HepG2 (cell line): ENCODE measurements around the gene COL9A3. TPM values are rescaled to one million over a fixed set of nuclear protein-coding genes. Genes with fewer than 3 reads are reported as not detected.

Source experiments
- ATAC-seq: fragments of 200-7000 bp; cut with Tn5 transposase; 3 replicates; pipeline ENCODE4 v1.9.1; 2020; ENCODE audit warnings: mild to moderate bottlenecking, moderate library complexity
- BruUV-seq: library from RNA; stranded (reverse); fragments of 400-500 nt; replicated peaks from 2 replicates; lab custom pipeline; 2021; lab: Mats Ljungman, UMichigan
- CTCF ChIA-PET: fragments of 300-600 bp; formaldehyde crosslinking; extraction: SDS; loops from one replicate; lab custom pipeline; 2021; ENCODE audit warnings: low total read pairs, inconsistent platforms, low intra/inter-chr PET ratio; lab: Yijun Ruan, JAX
- POLR2A ChIA-PET: fragments of 350-600 bp; sonication (Branson Sonifier 250); formaldehyde crosslinking; loops from one replicate; lab custom pipeline; 2020; ENCODE audit warnings: antibody characterized with exemption, inconsistent platforms; lab: Yijun Ruan, JAX
- DNase-seq: peaks from one replicate; pipeline ENCODE4 v3.0.0-alpha.2; 2015; ENCODE audit warnings: low spot score
- FAIRE-seq: peaks from 3 replicates; lab custom pipeline; 2011; peaks lifted over from hg19 to GRCh38; lab: Jason Lieb, UNC
- H2AFZ ChIP-seq: one replicate; pipeline ENCODE4 v1.6.1; 2011; ENCODE audit warnings: low read length, inconsistent platforms
- H3K27ac ChIP-seq: fragments of 300-600 bp; 3 replicates; pipeline ENCODE4 v1.8.0; 2011; ENCODE audit warnings: mixed run types, mild to moderate bottlenecking, mixed read lengths, low read length, inconsistent platforms; ENCODE audit not compliant: insufficient read depth; ENCODE audit errors: extremely low read length
- H3K27me3 ChIP-seq, 2 experiments: fragments of 200-600 bp in 1 of 2; 2 replicates in 1 of 2; 3 replicates in 1 of 2; pipeline versions ENCODE4 v1.6.0 to v1.8.0; 2011; ENCODE audit warnings: low read length in 2 of 2, mild to moderate bottlenecking in 2 of 2, moderate library complexity in 2 of 2, inconsistent platforms in 1 of 2; ENCODE audit not compliant: insufficient read depth in 2 of 2, control insufficient read depth in 1 of 2
- H3K36me3 ChIP-seq, 2 experiments: fragments of 200-600 bp in 1 of 2; replicated peaks in 1 of 2; 2 replicates in 1 of 2; 3 replicates in 1 of 2; pipeline versions ENCODE4 v1.5.1 to v1.8.0; 2011; ENCODE audit warnings: low read length in 2 of 2, inconsistent platforms in 1 of 2; ENCODE audit not compliant: insufficient read depth in 2 of 2, control insufficient read depth in 1 of 2
- H3K4me1 ChIP-seq: 2 replicates; pipeline ENCODE4 v1.5.1; 2012; ENCODE audit warnings: low read length, inconsistent platforms; ENCODE audit not compliant: insufficient read depth
- H3K4me2 ChIP-seq: 2 replicates; pipeline ENCODE4 v1.6.0; 2011; ENCODE audit warnings: low read depth, low read length, inconsistent platforms
- H3K4me3 ChIP-seq, 3 experiments: fragments of 200-600 bp in 1 of 3; sonication (generic), shearing (Covaris generic) in 1 of 3; replicated peaks in 1 of 3; 2 replicates each; pipeline ENCODE4 v1.5.1; 2011 to 2016; ENCODE audit warnings: low read length in 3 of 3, inconsistent platforms in 2 of 3, low read depth in 2 of 3, mild to moderate bottlenecking in 2 of 3, control low read depth in 1 of 3, mixed read lengths in 1 of 3; ENCODE audit not compliant: insufficient read depth in 1 of 3
- H3K79me2 ChIP-seq: one replicate; pipeline ENCODE4 v1.6.1; 2011; ENCODE audit warnings: low read length, inconsistent platforms; ENCODE audit not compliant: insufficient read depth
- H3K9ac ChIP-seq: 2 replicates; pipeline ENCODE4 v1.6.0; 2011; ENCODE audit warnings: mild to moderate bottlenecking, low read depth, low read length, inconsistent platforms; ENCODE audit not compliant: insufficient read depth
- H3K9me3 ChIP-seq: 2 replicates; pipeline ENCODE4 v1.5.1; 2012; ENCODE audit warnings: mild to moderate bottlenecking, low read length
- H4K20me1 ChIP-seq: 2 replicates; pipeline ENCODE4 v1.6.0; 2011; ENCODE audit warnings: inconsistent platforms, mild to moderate bottlenecking, low read length, moderate library complexity; ENCODE audit not compliant: insufficient read depth
- AKAP8 ChIP-seq: sonication (generic); formaldehyde crosslinking; IDR thresholded peaks from 2 replicates; pipeline ENCODE4 v1.5.1; 2020; ENCODE audit warnings: mild to moderate bottlenecking, missing genetic modification reagents
- CBX5 ChIP-seq: sonication (generic); formaldehyde crosslinking; IDR thresholded peaks from 2 replicates; pipeline ENCODE4 v1.4.0; 2020; ENCODE audit warnings: missing genetic modification reagents, borderline replicate concordance
- CENPT ChIP-seq: sonication (generic); formaldehyde crosslinking; IDR thresholded peaks from 2 replicates; pipeline ENCODE4 v1.8.0; 2022; ENCODE audit warnings: low read depth, mild to moderate bottlenecking, moderate library complexity, missing genetic modification reagents
- JDP2 ChIP-seq: sonication (generic); formaldehyde crosslinking; IDR thresholded peaks from 2 replicates; pipeline ENCODE4 v1.8.1; 2022; ENCODE audit warnings: missing genetic modification reagents, borderline replicate concordance
- KDM1A ChIP-seq: IDR thresholded peaks from 2 replicates; pipeline ENCODE4 v1.6.1; 2016; ENCODE audit warnings: missing compliant biosample characterization
- KDM2A ChIP-seq: sonication (generic); formaldehyde crosslinking; IDR thresholded peaks from 2 replicates; pipeline ENCODE4 v1.4.0; 2020; ENCODE audit warnings: low read depth, missing genetic modification reagents, borderline replicate concordance
- NCOA1 ChIP-seq: sonication (generic); formaldehyde crosslinking; IDR thresholded peaks from 2 replicates; pipeline ENCODE4 v1.9.0; 2021; ENCODE audit warnings: missing genetic modification reagents
- POLR2AphosphoS2 ChIP-seq: IDR thresholded peaks from 2 replicates; pipeline ENCODE4 v1.6.1; 2011; ENCODE audit warnings: low read depth, low read length, improper control_type of control experiment
- POLR2G ChIP-seq: fragments of 200-400 bp; formaldehyde crosslinking; IDR thresholded peaks from 2 replicates; pipeline ENCODE4 v1.6.1; 2018; ENCODE audit warnings: mild to moderate bottlenecking, low read depth, low read length, moderate library complexity
- SIX1 ChIP-seq: sonication (generic); formaldehyde crosslinking; IDR thresholded peaks from 2 replicates; pipeline ENCODE4 v1.4.0; 2020; ENCODE audit warnings: missing genetic modification reagents, borderline replicate concordance
- TBX3 ChIP-seq: fragments of 450-650 bp; IDR thresholded peaks from 2 replicates; pipeline ENCODE4 v1.6.1; 2017; ENCODE audit warnings: antibody characterized with exemption, mild to moderate bottlenecking, inconsistent platforms, borderline replicate concordance
- U2AF1 ChIP-seq: fragments of 200-400 bp; formaldehyde crosslinking; optimal IDR thresholded peaks from 2 replicates; pipeline ENCODE3; 2017; ENCODE audit warnings: mild to moderate bottlenecking, low read depth, low read length
- ZBTB40 ChIP-seq, 2 experiments: fragments of 450-650 bp in 1 of 2; sonication (generic) in 1 of 2; formaldehyde crosslinking in 1 of 2; IDR thresholded peaks; 2 replicates each; pipeline versions ENCODE4 v1.6.1 to v1.8.0; 2016 to 2022; ENCODE audit warnings: antibody characterized with exemption in 1 of 2, mild to moderate bottlenecking in 1 of 2, missing genetic modification reagents in 1 of 2
- ZNF263 ChIP-seq: sonication (generic); formaldehyde crosslinking; IDR thresholded peaks from 2 replicates; pipeline ENCODE4 v1.4.0; 2020; ENCODE audit warnings: missing genetic modification reagents
- ZNF331 ChIP-seq: sonication (generic); formaldehyde crosslinking; IDR thresholded peaks from 2 replicates; pipeline ENCODE4 v1.4.0; 2020; ENCODE audit warnings: missing genetic modification reagents
- ZNF44 ChIP-seq: sonication (generic); formaldehyde crosslinking; IDR thresholded peaks from 2 replicates; pipeline ENCODE4 v1.5.1; 2020; ENCODE audit warnings: mild to moderate bottlenecking, missing genetic modification reagents
- WGBS: methylation state at CpG from one replicate; pipeline ENCODE4 v1.1.6; 2017; ENCODE audit warnings: low lambda C conversion rate; 5-methylcytosine and 5-hydroxymethylcytosine counted together
- in situ Hi-C: cut with HindIII; loops from 2 replicates; pipeline ENCODE4 v1.10.0; 2017; ENCODE audit warnings: low pct_unique_long_range_greater_than_20kb; ENCODE audit not compliant: extremely low pct_ligation_motif_present
- intact Hi-C: fragments of 100-400 bp; cut with micrococcal nuclease; formaldehyde crosslinking; loops from one replicate; pipeline ENCODE4 v1.10.0; 2022; ENCODE audit not compliant: unreplicated experiment
- polyA plus RNA-seq, 8 experiments: library from polyadenylated mRNA; depleted of rRNA in 3 of 8; stranded (reverse) in 7 of 8; unstranded in 1 of 8; fragments of >200 nt; fragmentation: Illumina TruSeq in 4 of 8; extraction: Trizol in 4 of 8; gene quantifications; 2 replicates each; pipeline versions ENCODE4 v1.2.1 to v1.2.3, GENCODE V29; 2011 to 2016; ENCODE audit warnings: low read depth in 4 of 8, missing spikeins in 1 of 8, mixed read lengths in 1 of 8; ENCODE audit not compliant: insufficient read depth in 1 of 8
- total RNA-seq, 5 experiments: library from RNA; depleted of rRNA; stranded (reverse); fragments of >200 nt; fragmentation: Illumina TruSeq; extraction: Trizol; gene quantifications; 2 replicates each; pipeline ENCODE4 v1.2.3, GENCODE V29; 2016; ENCODE audit warnings: low read depth in 1 of 5

The COL9A3 gene
- total and polyA plus RNA-seq, 2 of the 13 experiments (the other 11 are each of a cell fraction or from before 2014, with no cell fraction given) = 155 to 204 TPM

GRCh38 chr20:62887860-62888239 is 71.0 kb downstream of the COL9A3 start:
- peaks cover 40 to 58% of the 10 kb centered on the region in 2 experiments for H3K36me3 ChIP-seq
- 89% methylated on average over 7 of the region's 7 CpGs for WGBS
- intact Hi-C loops (no loop called here), in situ Hi-C loops (no loop called here)
- no TSS peak for BruUV-seq
- H3K27me3 ChIP-seq = no peaks in the 10 kb centered on the region
- no peak overlapping the region for H3K4me2 ChIP-seq
- H4K20me1 ChIP-seq = no peaks in the 10 kb centered on the region
- H2AFZ ChIP-seq = no peak overlapping the region
- no peak overlapping the region for H3K27ac ChIP-seq
- no peak for FAIRE-seq
- no peak overlapping the region for H3K4me3 ChIP-seq
- ChIA-PET POLR2A (interaction anchor here (0.7 to 2.7 kb wide), 5 partner anchors 11 to 67 kb away, joined by 3 to 8 read pairs (median 6); partner anchors contain the start of gene TCFL5), CTCF (no interaction called here)
- no peak; the same call in 1 of the 3 replicates for ATAC-seq
- no peaks in the 10 kb centered on the region for H3K9me3 ChIP-seq
- DNase-seq = no peak
- H3K9ac ChIP-seq = no peak overlapping the region
- TF ChIP-seq SIX1 (CRISPR knock-in tag) (no peak), CBX5 (no peak), JDP2 (CRISPR knock-in tag) (no peak), ZNF44 (CRISPR knock-in tag) (no peak), POLR2G (0 out of 2 replicates have a peak, but pooled peaks have one; percentile 6), NCOA1 (CRISPR knock-in tag) (no peak), CENPT (CRISPR knock-in tag) (no peak), ZNF263 (CRISPR knock-in tag) (no peak), TBX3 (no peak), KDM1A (CRISPR knock-in tag) (no peak), U2AF1 (peak; percentile 24), POLR2AphosphoS2 (peak; percentile 61; the same call in 1 of the 2 replicates), AKAP8 (0 out of 2 replicates have a peak, but pooled peaks have one; percentile 3), ZNF331 (CRISPR knock-in tag) (no peak), ZBTB40 (IDR thresholded peaks at IDR 0.05) (no peak), ZBTB40 (CRISPR knock-in tag; IDR thresholded peaks at IDR 0.05) (0 out of 2 replicates have a peak, but pooled peaks have one; percentile 18), KDM2A (CRISPR knock-in tag) (0 out of 2 replicates have a peak, but pooled peaks have one; percentile 8)
- H3K4me1 ChIP-seq = peaks cover 15% of the 10 kb centered on the region
- H3K79me2 ChIP-seq = no peaks in the 10 kb centered on the region
